Astrocyte (in vitro differentiated cells and primary cell): ENCODE measurements around the gene EIF2S2. TPM values are rescaled to one million over a fixed set of nuclear protein-coding genes. Genes with fewer than 3 reads are reported as not detected.

ENCODE experiments used
- DNase-seq: peaks from one replicate; pipeline ENCODE4 v3.0.0-alpha.2; 2010; ENCODE audit warnings: low read depth
- FAIRE-seq: peaks from 2 replicates; lab custom pipeline; 2011; peaks lifted over from hg19 to GRCh38; lab: Jason Lieb, UNC
- H2AFZ ChIP-seq: 2 replicates; pipeline ENCODE4 v1.6.0; 2012; ENCODE audit warnings: low read depth, low read length, inconsistent platforms
- H3K27ac ChIP-seq: 2 replicates; pipeline ENCODE4 v1.5.1; 2011; ENCODE audit warnings: low read depth, low read length, inconsistent platforms
- H3K27me3 ChIP-seq: 2 replicates; pipeline ENCODE4 v1.6.0; 2011; ENCODE audit warnings: low read length, inconsistent platforms; ENCODE audit not compliant: insufficient read depth
- H3K36me3 ChIP-seq: 2 replicates; pipeline ENCODE4 v1.5.1; 2011; ENCODE audit warnings: low read length, inconsistent platforms; ENCODE audit not compliant: insufficient read depth
- H3K4me1 ChIP-seq: 2 replicates; pipeline ENCODE4 v1.5.1; 2011; ENCODE audit warnings: low read length, inconsistent platforms; ENCODE audit not compliant: insufficient read depth
- H3K4me2 ChIP-seq: 2 replicates; pipeline ENCODE4 v1.6.0; 2012; ENCODE audit warnings: low read length, inconsistent platforms
- H3K4me3 ChIP-seq: 2 replicates; pipeline ENCODE4 v1.5.1; 2011; ENCODE audit warnings: low read depth, mild to moderate bottlenecking, low read length, inconsistent platforms; ENCODE audit not compliant: insufficient read depth
- H3K79me2 ChIP-seq: 2 replicates; pipeline ENCODE4 v1.6.0; 2012; ENCODE audit warnings: mild to moderate bottlenecking, low read length, inconsistent platforms; ENCODE audit not compliant: insufficient read depth
- H3K9ac ChIP-seq: 2 replicates; pipeline ENCODE4 v1.6.0; 2012; ENCODE audit warnings: mild to moderate bottlenecking, low read length, inconsistent platforms
- H3K9me3 ChIP-seq: 2 replicates; pipeline ENCODE4 v1.5.1; 2012; ENCODE audit warnings: low read depth, mild to moderate bottlenecking, low read length, inconsistent platforms; ENCODE audit not compliant: insufficient read depth
- H4K20me1 ChIP-seq: 2 replicates; pipeline ENCODE4 v1.6.0; 2012; ENCODE audit warnings: low read length, inconsistent platforms; ENCODE audit not compliant: insufficient read depth
- H3K27ac Mint-ChIP-seq: one replicate; pipeline ENCODE4 v1.8.0; 2021; ENCODE audit warnings: mild to moderate bottlenecking, mixed read lengths; ENCODE audit not compliant: unreplicated experiment
- H3K27me3 Mint-ChIP-seq: one replicate; pipeline ENCODE4 v1.8.0; 2021; ENCODE audit warnings: low read depth, mixed read lengths; ENCODE audit not compliant: unreplicated experiment
- H3K36me3 Mint-ChIP-seq: one replicate; pipeline ENCODE4 v1.8.0; 2021; ENCODE audit warnings: low read depth, mixed read lengths; ENCODE audit not compliant: unreplicated experiment
- H3K4me1 Mint-ChIP-seq: one replicate; pipeline ENCODE4 v1.8.0; 2021; ENCODE audit warnings: low read depth, mixed read lengths; ENCODE audit not compliant: unreplicated experiment
- H3K4me3 Mint-ChIP-seq: one replicate; pipeline ENCODE4 v1.8.0; 2021; ENCODE audit warnings: mild to moderate bottlenecking, moderate library complexity, mixed read lengths; ENCODE audit not compliant: unreplicated experiment
- H3K9me3 Mint-ChIP-seq: one replicate; pipeline ENCODE4 v1.8.0; 2021; ENCODE audit warnings: mild to moderate bottlenecking, mixed read lengths; ENCODE audit not compliant: unreplicated experiment
- CTCF ChIP-seq: IDR thresholded peaks from 2 replicates; pipeline ENCODE4 v1.5.1; 2011; ENCODE audit warnings: low read depth, mild to moderate bottlenecking, inconsistent platforms, low read length, moderate library complexity; ENCODE audit not compliant: insufficient read depth
- EZH2 ChIP-seq: IDR thresholded peaks from 2 replicates; pipeline ENCODE4 v1.6.1; 2012; ENCODE audit warnings: mild to moderate bottlenecking, low read length, inconsistent platforms; ENCODE audit not compliant: insufficient read depth
- total RNA-seq: library from RNA; stranded (reverse); gene quantifications from 2 replicates; pipeline ENCODE4 v1.2.1, GENCODE V29; 2021

EIF2S2 gene
- total RNA-seq, 1 donor from 2014 or later = 122 TPM

DNA sequence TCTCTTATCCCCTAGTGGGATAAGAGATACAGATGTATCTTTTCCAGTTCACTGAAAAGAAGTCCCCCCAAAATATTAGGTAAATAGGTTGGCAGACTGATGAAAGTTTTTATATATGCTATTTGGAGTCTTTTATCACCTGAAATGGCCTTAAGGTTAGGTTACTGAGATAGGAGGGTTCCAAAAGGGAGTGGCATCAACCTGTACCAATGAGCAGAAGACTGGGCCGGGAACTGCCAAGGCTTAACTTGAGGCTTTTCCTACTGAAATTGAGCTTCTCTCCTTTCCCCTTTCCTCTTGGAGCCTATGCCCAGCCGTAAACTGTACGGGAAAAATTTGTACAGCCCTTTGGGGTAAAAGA lies 42.0 kb downstream of the EIF2S2 start:
- H3K4me3 ChIP-seq = no peak overlapping the region
- FAIRE-seq (no peak), DNase-seq (no peak)
- H3K4me2 ChIP-seq = no peak overlapping the region
- H2AFZ ChIP-seq = no peak overlapping the region
- no peaks in the 10 kb centered on the region for H3K27me3 ChIP-seq
- H3K79me2 ChIP-seq = peaks cover 59% of the 10 kb centered on the region
- H3K9ac ChIP-seq = no peak overlapping the region
- H3K9me3 ChIP-seq = no peaks in the 10 kb centered on the region
- H3K36me3 ChIP-seq = no peaks in the 10 kb centered on the region
- Mint-ChIP-seq H3K36me3 (peaks cover 10% of the 10 kb centered on the region), H3K4me3 (no peak overlapping the region), H3K27me3 (no peaks in the 10 kb centered on the region), H3K4me1 (peaks cover 13% of the 10 kb centered on the region), H3K27ac (no peak overlapping the region), H3K9me3 (no peaks in the 10 kb centered on the region)
- H3K27ac ChIP-seq = no peak overlapping the region
- H3K4me1 ChIP-seq = peaks cover 6% of the 10 kb centered on the region
- no peak for TF ChIP-seq EZH2
- TF ChIP-seq CTCF = no peak
- H4K20me1 ChIP-seq = peaks cover 94% of the 10 kb centered on the region

- Histone ChIP-seq H3K4me3 (no peak overlapping the region), H3K36me3 (no peaks in the 10 kb centered on the region), H3K27ac (no peak overlapping the region), H3K4me2 (no peak overlapping the region), H3K9me3 (no peaks in the 10 kb centered on the region), H3K9ac (no peak overlapping the region), H4K20me1 (peaks cover 94% of the 10 kb centered on the region), H2AFZ (no peak overlapping the region), H3K4me1 (peaks cover 10% of the 10 kb centered on the region), H3K27me3 (no peaks in the 10 kb centered on the region), H3K79me2 (peaks cover 56% of the 10 kb centered on the region)
- DNase-seq (peak; percentile 56), FAIRE-seq (peak; percentile 66)
- no peaks in the 10 kb centered on the region for H3K27me3 Mint-ChIP-seq
- peaks cover 19% of the 10 kb centered on the region for H3K4me1 Mint-ChIP-seq
- no peak overlapping the region for H3K4me3 Mint-ChIP-seq
- H3K9me3 Mint-ChIP-seq = no peaks in the 10 kb centered on the region
- peak; percentile 96 for TF ChIP-seq CTCF
- TF ChIP-seq EZH2 = no peak
- H3K36me3 Mint-ChIP-seq = peaks cover 10% of the 10 kb centered on the region
- H3K27ac Mint-ChIP-seq = no peak overlapping the region
Measured at GRCh38 chr20:34069341-34070078, 42.5 kb downstream of the EIF2S2 start.

- Mint-ChIP-seq H3K27me3 (no peaks in the 10 kb centered on the region), H3K9me3 (no peaks in the 10 kb centered on the region), H3K36me3 (peaks cover 4% of the 10 kb centered on the region), H3K4me1 (peaks cover 21% of the 10 kb centered on the region), H3K27ac (no peak overlapping the region), H3K4me3 (no peak overlapping the region)
- no peak overlapping the region for H3K27ac ChIP-seq
- no peaks in the 10 kb centered on the region for H3K27me3 ChIP-seq
- no peak overlapping the region for H2AFZ ChIP-seq
- H4K20me1 ChIP-seq = peaks cover 95% of the 10 kb centered on the region
- peaks cover 58% of the 10 kb centered on the region for H3K79me2 ChIP-seq
- no peak for DNase-seq
- no peaks in the 10 kb centered on the region for H3K9me3 ChIP-seq
- no peak overlapping the region for H3K9ac ChIP-seq
- H3K36me3 ChIP-seq = no peaks in the 10 kb centered on the region
- FAIRE-seq = no peak
- TF ChIP-seq EZH2 = no peak
- H3K4me1 ChIP-seq = peaks cover 10% of the 10 kb centered on the region
- H3K4me3 ChIP-seq = no peak overlapping the region
- no peak overlapping the region for H3K4me2 ChIP-seq
Measured at GRCh38 chr20:34068001-34068400, 44.0 kb downstream of the EIF2S2 start.
